Measurements from ENCODE around the gene PRPF8.

DNA sequence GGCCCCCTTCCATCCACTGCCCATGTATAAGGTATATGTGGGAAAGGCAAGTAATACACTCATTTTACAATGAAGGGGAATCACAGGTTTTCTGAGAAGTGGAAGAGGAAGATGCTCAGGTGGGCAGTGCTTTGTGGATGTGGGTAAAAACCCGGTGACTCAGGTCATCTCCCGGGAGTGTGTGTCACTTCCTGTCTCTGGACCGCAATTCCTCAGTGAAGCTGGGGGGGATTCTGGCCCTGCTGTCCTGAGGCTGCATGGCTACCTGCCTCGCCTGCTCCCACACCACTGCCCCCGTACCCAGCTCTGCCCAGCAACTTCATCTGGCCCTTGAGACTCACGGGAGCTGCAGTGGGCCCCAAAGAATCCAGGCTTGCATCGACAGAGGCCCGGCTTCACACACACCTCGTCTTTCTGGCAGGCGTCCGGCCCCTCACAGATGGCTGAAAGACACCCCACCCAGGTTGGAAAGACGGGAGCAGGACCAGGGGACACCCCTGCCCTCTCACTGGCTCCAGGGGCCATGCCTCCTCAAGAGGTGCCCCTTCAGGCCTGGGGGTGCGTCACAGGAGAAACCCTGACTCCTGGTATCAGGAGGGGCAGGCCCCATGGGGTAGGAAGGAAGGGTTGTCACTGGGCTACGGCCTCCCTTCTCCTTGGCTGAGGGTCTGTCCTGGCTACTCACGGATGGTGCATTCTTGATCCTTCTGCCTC, 40.0 kb downstream of the PRPF8 start:
- TF ChIP-seq EZH2phosphoT487 (IDR thresholded peaks at IDR 0.05; ENCODE audit: borderline replicate concordance, low read length): no peak
- TF ChIP-seq, protein P1, sequence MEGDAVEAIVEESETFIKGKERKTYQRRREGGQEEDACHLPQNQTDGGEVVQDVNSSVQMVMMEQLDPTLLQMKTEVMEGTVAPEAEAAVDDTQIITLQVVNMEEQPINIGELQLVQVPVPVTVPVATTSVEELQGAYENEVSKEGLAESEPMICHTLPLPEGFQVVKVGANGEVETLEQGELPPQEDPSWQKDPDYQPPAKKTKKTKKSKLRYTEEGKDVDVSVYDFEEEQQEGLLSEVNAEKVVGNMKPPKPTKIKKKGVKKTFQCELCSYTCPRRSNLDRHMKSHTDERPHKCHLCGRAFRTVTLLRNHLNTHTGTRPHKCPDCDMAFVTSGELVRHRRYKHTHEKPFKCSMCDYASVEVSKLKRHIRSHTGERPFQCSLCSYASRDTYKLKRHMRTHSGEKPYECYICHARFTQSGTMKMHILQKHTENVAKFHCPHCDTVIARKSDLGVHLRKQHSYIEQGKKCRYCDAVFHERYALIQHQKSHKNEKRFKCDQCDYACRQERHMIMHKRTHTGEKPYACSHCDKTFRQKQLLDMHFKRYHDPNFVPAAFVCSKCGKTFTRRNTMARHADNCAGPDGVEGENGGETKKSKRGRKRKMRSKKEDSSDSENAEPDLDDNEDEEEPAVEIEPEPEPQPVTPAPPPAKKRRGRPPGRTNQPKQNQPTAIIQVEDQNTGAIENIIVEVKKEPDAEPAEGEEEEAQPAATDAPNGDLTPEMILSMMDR (conservative IDR thresholded peaks at IDR 0.05; ENCODE audit: low read depth, low read length): no peak
- no peak for TF ChIP-seq EZH2 (IDR thresholded peaks at IDR 0.05; ENCODE audit: low read length, unreplicated experiment)

Data from PC-3 (cell line).